KOPT-K1 (cell line): ENCODE results near the gene ZBED1.
"Not testable (repeated sequence)": the region's sequence is repeated elsewhere in the genome, so short reads cannot be mapped to it uniquely, and the experiment has no call there.

Experiments used
- H3K27ac ChIP-seq: fragments of 200-600 bp; sonication (generic); 2 replicates; pipeline ENCODE4 v1.5.1; 2016; ENCODE audit warnings: antibody characterized with exemption, mild to moderate bottlenecking, low read depth, low read length; ENCODE audit not compliant: poor library complexity, severe bottlenecking
- H3K36me3 ChIP-seq: fragments of 200-600 bp; sonication (generic); 2 replicates; pipeline ENCODE4 v1.5.1; 2017; ENCODE audit warnings: antibody characterized with exemption, mild to moderate bottlenecking, low read length, moderate library complexity; ENCODE audit not compliant: insufficient read depth
- H3K9me3 ChIP-seq: fragments of 200-600 bp; sonication (generic); 2 replicates; pipeline ENCODE4 v1.5.1; 2017; ENCODE audit warnings: antibody characterized with exemption, low read length, mild to moderate bottlenecking; ENCODE audit not compliant: insufficient read depth, poor library complexity, severe bottlenecking

ZBED1 gene

DNA sequence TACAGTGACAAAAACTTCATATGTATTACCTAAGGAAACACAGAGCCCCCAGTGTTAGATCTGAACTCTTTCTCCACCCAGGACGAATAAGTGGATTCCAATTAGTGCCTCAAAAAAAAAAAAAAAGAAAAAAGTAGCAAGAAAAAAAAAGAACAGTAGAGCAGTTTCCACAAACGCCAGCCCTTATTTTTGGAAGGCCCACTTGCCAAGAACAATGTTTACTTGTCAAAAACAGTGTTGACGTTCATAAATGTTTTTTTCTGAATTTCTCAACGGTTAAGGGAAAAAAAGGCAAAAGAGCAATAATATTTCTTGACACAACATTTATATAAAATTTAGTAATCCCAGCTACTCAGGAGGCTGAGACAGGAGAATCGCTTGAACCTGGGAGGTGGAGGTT is 38.7 kb downstream of the ZBED1 start:
- no peaks in the 10 kb centered on the region for H3K9me3 ChIP-seq
- no peaks in the 10 kb centered on the region for H3K36me3 ChIP-seq
- no peak overlapping the region for H3K27ac ChIP-seq

DNA sequence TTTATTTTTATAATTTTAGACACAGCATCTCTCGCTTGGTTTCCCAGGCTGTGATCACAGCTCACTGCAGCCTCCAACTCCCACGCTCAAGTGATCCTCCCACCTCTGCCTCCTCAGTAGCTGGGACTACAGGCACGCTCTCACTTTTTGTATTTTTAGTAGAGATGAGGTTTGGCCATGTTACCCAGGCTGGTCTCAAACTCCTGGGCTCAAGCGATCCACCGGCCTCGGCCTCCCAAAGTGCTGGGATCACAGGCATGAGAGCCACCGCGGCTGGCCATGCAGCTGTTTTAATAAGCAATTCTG is 39.1 kb downstream of the ZBED1 start:
- Histone ChIP-seq H3K27ac (no peak overlapping the region), H3K9me3 (no peaks in the 10 kb centered on the region), H3K36me3 (no peaks in the 10 kb centered on the region)

- not testable (repeated sequence) for H3K27ac ChIP-seq, H3K9me3 ChIP-seq, H3K36me3 ChIP-seq
Observed at GRCh38 chrX:2460821-2461710, 39.7 kb downstream of the ZBED1 start.

DNA sequence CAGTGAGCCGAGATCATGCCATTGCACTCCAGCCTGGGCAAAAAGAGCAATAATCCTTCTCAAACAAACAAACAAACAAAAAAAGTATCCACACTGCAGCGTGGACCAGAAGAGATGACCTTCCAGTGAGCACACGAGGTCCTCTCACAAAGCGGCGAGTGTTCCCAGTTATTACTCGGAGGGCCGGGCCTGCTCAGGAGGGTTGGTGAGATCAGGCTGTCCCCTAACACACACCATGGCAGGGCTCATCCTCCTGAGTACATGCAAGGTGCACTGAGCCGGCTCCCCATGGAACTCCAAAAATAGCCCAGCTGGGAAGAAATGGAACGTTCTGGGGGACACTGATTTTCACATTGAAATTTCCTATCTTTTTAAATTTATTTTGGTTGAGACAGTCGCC is 40.7 kb downstream of the ZBED1 start:
- H3K36me3 ChIP-seq, H3K9me3 ChIP-seq, H3K27ac ChIP-seq: not testable (repeated sequence)

DNA sequence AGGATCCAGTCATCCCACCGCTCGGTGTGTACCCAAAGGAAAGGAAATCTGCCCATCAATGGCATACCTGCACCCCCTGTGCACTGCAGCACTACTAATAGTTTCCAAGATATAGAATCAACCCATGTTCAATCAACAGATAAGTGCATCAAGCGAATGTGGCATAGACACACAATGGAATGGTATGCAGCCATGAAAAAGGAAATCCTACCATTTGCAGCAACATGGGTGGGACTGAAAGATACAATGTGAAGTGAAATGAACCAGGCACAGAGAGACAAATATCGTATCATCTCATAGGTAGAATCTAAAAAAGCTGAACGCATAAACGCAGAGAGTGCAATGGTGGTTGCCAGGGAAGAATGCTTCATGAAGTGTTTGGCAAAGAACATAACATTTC is 42.5 kb downstream of the ZBED1 start:
- Histone ChIP-seq H3K27ac (no peak overlapping the region), H3K36me3 (no peaks in the 10 kb centered on the region), H3K9me3 (no peaks in the 10 kb centered on the region)

- Histone ChIP-seq H3K36me3 (no peaks in the 10 kb centered on the region), H3K9me3 (no peaks in the 10 kb centered on the region), H3K27ac (no peak overlapping the region)
Observed at GRCh38 chrX:2457289-2458133, 43.3 kb downstream of the ZBED1 start.

DNA sequence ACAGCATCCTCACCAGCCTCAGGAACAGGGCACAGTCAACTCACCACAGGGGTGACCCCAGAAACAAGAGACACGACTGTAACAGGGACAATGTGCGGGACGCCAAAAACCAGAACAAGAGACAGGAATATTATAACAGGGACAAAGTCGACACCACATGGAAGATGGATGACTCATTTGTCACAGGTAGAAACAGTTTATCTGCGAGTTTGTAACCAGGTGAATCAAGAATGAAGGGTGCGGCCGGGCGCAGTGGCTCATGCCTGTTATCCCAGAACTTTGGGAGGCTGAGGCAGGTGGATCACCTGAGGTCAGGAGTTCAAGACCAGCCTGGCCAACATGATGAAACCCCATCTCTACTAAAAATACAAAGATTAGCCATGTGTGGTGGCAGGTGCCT is 44.7 kb downstream of the ZBED1 start:
- not testable (repeated sequence) for H3K27ac ChIP-seq, H3K36me3 ChIP-seq, H3K9me3 ChIP-seq

DNA sequence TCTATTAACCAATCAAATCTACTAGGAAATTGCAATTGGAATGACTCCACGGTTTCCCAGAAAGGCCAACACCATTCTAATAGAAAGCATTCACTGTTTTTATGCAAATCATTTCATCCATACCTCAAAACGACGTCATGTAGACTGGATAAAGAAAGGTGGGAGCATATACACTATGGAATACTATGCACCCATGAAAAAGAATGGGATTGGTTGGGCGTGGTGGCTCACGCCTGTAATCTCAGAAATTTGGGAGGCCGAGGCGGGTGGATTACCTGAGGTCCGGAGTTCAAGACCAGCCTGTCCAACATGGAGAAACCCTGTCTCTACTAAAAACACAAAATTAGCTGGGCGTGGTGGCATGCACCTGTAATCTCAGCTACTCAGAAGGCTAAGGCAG is 46.2 kb downstream of the ZBED1 start:
- H3K27ac ChIP-seq, H3K9me3 ChIP-seq, H3K36me3 ChIP-seq: not testable (repeated sequence)

- Histone ChIP-seq H3K36me3 (no peaks in the 10 kb centered on the region), H3K27ac (no peak overlapping the region), H3K9me3 (no peaks in the 10 kb centered on the region)
Observed at GRCh38 chrX:2452799-2453198, 48.0 kb downstream of the ZBED1 start.

DNA sequence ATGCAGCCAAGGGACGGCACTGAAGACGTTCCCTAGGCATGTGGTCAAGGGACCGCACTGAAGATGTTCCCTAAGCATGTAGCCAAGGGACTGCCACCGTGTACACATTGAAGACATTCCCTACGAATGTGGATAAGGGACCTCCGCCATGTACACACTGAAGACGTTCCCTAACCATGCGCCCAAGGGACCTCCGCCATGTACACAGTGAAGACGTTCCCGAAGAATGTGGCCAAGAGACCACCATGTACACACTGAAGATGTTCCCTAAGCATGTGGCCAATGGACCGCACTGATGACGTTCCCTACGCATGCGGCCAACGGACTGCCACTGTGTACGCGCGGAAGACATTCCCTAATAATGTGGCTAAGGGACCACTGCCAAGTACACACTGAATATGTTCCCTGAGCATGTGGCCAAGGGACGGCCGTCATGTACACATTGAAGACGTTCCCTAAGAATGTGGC is 48.4 kb downstream of the ZBED1 start:
- H3K27ac ChIP-seq = no peak overlapping the region
- H3K9me3 ChIP-seq = no peaks in the 10 kb centered on the region
- 0 out of 2 replicates have a peak, but pooled peaks cover 2% of the 10 kb centered on the region for H3K36me3 ChIP-seq

DNA sequence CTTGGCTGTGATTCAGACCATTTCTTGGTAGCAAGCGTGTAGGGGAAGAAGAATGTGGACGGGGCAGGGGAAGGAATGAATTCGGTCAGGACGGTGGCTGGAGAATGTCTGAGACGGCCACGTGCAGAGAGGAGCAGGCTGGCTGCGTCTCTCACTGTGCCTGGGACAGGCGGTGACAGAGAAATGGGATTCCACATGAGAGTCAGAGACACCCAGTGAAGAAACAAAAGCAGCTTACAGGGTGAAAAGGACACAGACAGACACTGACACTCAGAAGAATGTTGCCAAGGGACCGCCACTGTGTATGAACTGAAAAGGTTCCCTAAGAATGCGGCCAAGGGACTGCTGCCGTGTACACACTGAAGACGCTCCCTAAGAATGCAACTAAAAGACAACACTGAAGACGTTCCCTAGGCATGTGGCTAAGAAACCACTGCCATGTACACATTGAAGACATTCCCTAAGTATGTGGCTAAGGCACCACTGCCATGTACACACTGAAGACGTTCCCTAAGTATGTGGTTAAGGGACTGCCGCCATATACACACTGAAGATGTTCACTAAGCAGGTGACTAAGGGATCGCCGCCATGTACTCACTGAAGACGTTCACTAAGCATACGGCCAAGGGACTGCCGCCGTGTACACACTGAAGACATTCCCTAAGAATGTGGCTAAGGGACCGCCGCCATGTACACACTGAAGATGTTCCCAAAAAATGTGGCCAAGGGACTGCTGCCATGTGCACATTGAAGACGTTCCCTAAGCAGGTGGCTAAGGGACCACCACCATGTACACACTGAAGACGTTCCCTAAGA is 49.1 kb downstream of the ZBED1 start:
- Histone ChIP-seq H3K9me3 (no peaks in the 10 kb centered on the region), H3K36me3 (0 out of 2 replicates have a peak, but pooled peaks cover 3% of the 10 kb centered on the region), H3K27ac (no peak overlapping the region)

DNA sequence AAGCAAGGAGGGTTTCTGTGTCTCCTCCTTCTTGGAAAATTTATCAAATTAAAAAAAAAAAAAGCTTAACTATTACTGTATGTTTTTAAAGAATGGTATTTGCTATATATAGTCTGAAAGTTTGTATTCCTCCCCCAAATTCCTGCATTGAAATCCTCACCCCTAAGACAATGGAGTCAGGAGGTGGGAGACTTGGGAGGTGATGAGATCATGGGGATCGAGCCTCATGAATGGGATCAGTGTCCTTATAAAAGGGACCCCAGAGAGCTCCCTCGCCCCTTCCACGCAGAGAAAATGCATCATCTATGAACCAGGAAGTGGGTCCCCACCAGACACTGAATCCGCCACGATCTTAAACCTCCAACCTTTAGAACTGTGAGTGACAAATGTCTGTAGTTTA is 50.1 kb downstream of the ZBED1 start:
- Histone ChIP-seq H3K27ac (no peak overlapping the region), H3K9me3 (no peaks in the 10 kb centered on the region), H3K36me3 (0 out of 2 replicates have a peak, but pooled peaks cover 3% of the 10 kb centered on the region)

DNA sequence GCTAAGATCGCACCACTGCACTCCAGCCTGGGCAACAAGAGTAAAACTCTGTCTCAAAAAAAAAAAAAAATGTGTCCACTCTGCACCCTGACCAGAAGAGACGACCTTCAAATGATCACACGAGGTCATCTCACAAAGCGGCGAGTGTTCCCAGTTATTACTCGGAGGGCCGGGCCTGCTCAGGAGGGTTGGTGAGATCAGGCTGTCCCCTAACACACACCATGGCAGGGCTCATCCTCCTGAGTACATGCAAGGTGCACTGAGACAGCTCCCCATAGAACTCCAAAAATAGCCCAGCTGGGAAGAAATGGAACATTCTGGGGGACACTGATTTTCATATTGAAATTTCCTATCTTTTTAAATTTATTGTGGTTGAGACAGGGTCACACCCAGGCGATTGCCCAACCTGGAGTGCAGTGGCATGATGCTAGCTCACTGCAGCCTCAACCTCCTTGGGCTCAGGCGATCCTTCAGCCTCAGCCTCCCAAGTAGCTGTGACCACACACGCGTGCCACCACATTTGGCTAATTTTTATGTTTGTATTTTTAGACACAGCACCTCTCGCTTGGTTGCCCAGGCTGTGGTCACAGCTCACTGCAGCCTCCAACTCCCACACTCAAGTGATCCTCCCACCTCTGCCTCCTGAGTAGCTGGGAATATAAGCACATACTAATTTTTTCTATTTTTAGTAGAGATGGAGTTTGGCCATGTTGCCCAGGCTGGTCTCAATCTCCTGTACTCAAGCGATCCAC is 51.5 kb downstream of the ZBED1 start:
- Histone ChIP-seq H3K36me3 (0 out of 2 replicates have a peak, but pooled peaks cover 3% of the 10 kb centered on the region), H3K27ac (no peak overlapping the region), H3K9me3 (no peaks in the 10 kb centered on the region)

DNA sequence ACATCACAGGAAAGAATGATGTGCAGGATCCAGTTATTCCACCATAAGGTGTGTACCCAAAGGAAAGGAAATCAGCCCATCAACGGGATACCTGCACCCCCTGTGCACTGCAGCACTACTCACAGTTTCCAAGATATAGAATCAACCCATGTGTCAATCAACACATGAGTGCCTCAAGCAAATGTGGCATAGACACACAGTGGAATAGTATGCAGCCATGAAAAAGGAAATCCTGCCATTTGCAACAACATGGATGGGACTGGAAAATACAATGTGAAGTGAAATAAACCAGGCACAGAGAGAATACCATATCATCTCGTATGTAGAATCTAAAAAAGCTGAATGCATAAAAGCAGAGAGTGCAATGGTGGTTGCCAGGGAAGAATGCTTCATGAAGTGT is 53.3 kb downstream of the ZBED1 start:
- H3K9me3 ChIP-seq = no peaks in the 10 kb centered on the region
- H3K27ac ChIP-seq = no peak overlapping the region
- H3K36me3 ChIP-seq = 0 out of 2 replicates have a peak, but pooled peaks cover 3% of the 10 kb centered on the region
